ENCODE measurements around the gene CMIP.

CMIP gene

GRCh38 chr16:81617021-81617346 lies 172.4 kb downstream of the CMIP start:
- TF ChIP-seq, protein P1, sequence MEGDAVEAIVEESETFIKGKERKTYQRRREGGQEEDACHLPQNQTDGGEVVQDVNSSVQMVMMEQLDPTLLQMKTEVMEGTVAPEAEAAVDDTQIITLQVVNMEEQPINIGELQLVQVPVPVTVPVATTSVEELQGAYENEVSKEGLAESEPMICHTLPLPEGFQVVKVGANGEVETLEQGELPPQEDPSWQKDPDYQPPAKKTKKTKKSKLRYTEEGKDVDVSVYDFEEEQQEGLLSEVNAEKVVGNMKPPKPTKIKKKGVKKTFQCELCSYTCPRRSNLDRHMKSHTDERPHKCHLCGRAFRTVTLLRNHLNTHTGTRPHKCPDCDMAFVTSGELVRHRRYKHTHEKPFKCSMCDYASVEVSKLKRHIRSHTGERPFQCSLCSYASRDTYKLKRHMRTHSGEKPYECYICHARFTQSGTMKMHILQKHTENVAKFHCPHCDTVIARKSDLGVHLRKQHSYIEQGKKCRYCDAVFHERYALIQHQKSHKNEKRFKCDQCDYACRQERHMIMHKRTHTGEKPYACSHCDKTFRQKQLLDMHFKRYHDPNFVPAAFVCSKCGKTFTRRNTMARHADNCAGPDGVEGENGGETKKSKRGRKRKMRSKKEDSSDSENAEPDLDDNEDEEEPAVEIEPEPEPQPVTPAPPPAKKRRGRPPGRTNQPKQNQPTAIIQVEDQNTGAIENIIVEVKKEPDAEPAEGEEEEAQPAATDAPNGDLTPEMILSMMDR (IDR thresholded peaks at IDR 0.05; ENCODE audit: insufficient read depth, low read length, poor library complexity, severe bottlenecking): no peak
- no peak for DNase-seq (ENCODE audit: extremely low read depth, insufficient read length)

GRCh38 chr16:81618187-81618586 lies 173.6 kb downstream of the CMIP start:
- H3K27me3 ChIP-seq (replicated peaks; ENCODE audit: control insufficient read depth, insufficient read depth, low read length): no peaks in the 10 kb centered on the region
- DNase-seq (ENCODE audit: extremely low read depth, insufficient read length): no peak
- no peaks in the 10 kb centered on the region for H3K36me3 ChIP-seq (ENCODE audit: control insufficient read depth, insufficient read depth, low read length)
- H3K4me3 ChIP-seq (replicated peaks; ENCODE audit: low read depth, low read length): no peak overlapping the region
- TF ChIP-seq, protein P1 (IDR thresholded peaks at IDR 0.05; ENCODE audit: insufficient read depth, low read length, poor library complexity, severe bottlenecking): no peak

More at GRCh38 chr16:81617021-81617346, 172.4 kb downstream of the CMIP start:
- H3K36me3 ChIP-seq (ENCODE audit: control insufficient read depth, insufficient read depth, low read length): no peaks in the 10 kb centered on the region
- H3K4me3 ChIP-seq (replicated peaks; ENCODE audit: low read depth, low read length): no peak overlapping the region
- H3K27me3 ChIP-seq (replicated peaks; ENCODE audit: control insufficient read depth, insufficient read depth, low read length): no peaks in the 10 kb centered on the region

- TF ChIP-seq, protein P1 (IDR thresholded peaks at IDR 0.05; ENCODE audit: insufficient read depth, low read length, poor library complexity, severe bottlenecking): no peak
- no peak overlapping the region for H3K4me3 ChIP-seq (replicated peaks; ENCODE audit: low read depth, low read length)
Measured at GRCh38 chr16:81618661-81619060, 174.1 kb downstream of the CMIP start.

DNA sequence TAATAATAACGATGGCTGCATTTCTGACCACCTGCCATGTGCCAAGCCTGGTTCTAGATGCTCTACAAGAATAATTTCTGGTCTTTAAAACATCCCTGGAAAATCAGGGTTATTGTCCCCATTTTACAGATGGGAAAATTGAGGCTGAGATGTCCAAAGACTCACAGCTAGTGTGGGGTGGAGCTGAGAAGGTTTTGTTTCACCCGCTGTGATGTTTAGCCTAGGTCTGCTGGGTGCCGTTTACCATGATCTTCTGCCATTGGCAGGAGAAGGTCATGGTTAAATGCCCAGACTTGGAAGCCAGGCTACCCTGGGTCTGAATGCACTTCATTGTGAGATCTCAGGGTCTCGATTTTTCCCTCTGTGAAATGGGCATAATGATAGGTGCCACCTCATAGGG lies 175.4 kb downstream of the CMIP start:
- Histone ChIP-seq H3K27me3 (replicated peaks; ENCODE audit: control insufficient read depth, insufficient read depth, low read length) (no peaks in the 10 kb centered on the region), H3K4me3 (replicated peaks; ENCODE audit: low read depth, low read length) (no peak overlapping the region), H3K36me3 (ENCODE audit: control insufficient read depth, insufficient read depth, low read length) (no peaks in the 10 kb centered on the region)
- TF ChIP-seq, protein P1 (IDR thresholded peaks at IDR 0.05; ENCODE audit: insufficient read depth, low read length, poor library complexity, severe bottlenecking): no peak
- DNase-seq (ENCODE audit: extremely low read depth, insufficient read length): no peak

More at GRCh38 chr16:81618661-81619060, 174.1 kb downstream of the CMIP start:
- H3K36me3 ChIP-seq (ENCODE audit: control insufficient read depth, insufficient read depth, low read length): no peaks in the 10 kb centered on the region
- no peak for DNase-seq (ENCODE audit: extremely low read depth, insufficient read length)
- H3K27me3 ChIP-seq (replicated peaks; ENCODE audit: control insufficient read depth, insufficient read depth, low read length): no peaks in the 10 kb centered on the region

DNA sequence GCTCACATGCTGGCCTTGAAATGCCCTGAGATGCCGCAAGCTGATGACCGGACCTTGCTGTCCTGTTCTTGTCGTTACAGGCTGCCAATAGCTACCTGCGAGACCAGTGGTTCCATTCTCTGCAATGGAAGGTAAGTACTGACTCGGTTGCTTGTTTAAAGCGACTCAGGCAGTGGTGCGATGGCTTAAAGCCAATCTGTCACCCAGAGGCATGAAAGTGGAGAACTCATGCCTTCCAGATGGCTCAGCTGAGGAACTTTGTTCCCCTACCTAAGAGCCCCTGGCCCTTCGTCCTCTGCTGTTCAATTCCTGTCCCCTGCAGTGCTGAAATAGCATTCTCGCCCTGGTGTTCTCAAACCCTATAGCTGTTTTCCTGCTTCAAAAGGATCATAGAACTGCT lies 176.2 kb downstream of the CMIP start:
- H3K27me3 ChIP-seq (replicated peaks; ENCODE audit: control insufficient read depth, insufficient read depth, low read length): no peaks in the 10 kb centered on the region
- DNase-seq (ENCODE audit: extremely low read depth, insufficient read length): no peak
- H3K4me3 ChIP-seq (replicated peaks; ENCODE audit: low read depth, low read length): no peak overlapping the region
- no peaks in the 10 kb centered on the region for H3K36me3 ChIP-seq (ENCODE audit: control insufficient read depth, insufficient read depth, low read length)
- TF ChIP-seq, protein P1 (IDR thresholded peaks at IDR 0.05; ENCODE audit: insufficient read depth, low read length, poor library complexity, severe bottlenecking): no peak

- TF ChIP-seq, protein P1 (IDR thresholded peaks at IDR 0.05; ENCODE audit: insufficient read depth, low read length, poor library complexity, severe bottlenecking): no peak
- no peaks in the 10 kb centered on the region for H3K27me3 ChIP-seq (replicated peaks; ENCODE audit: control insufficient read depth, insufficient read depth, low read length)
- DNase-seq (ENCODE audit: extremely low read depth, insufficient read length): no peak
- H3K4me3 ChIP-seq (replicated peaks; ENCODE audit: low read depth, low read length): no peak overlapping the region
- H3K36me3 ChIP-seq (ENCODE audit: control insufficient read depth, insufficient read depth, low read length): no peaks in the 10 kb centered on the region
Measured at GRCh38 chr16:81621496-81621895, 176.9 kb downstream of the CMIP start.

Data from GM06990 (cell line).